HG03575 (cell line): Measurements from ENCODE around the gene NIPAL4.
A peak's percentile ranks its signal among the peaks of the same experiment; 100 is the strongest.
"Not testable (repeated sequence)": the region's sequence is repeated elsewhere in the genome, so short reads cannot be mapped to it uniquely, and the experiment has no call there.

Source experiments
- ATAC-seq: cut with Tn5 transposase; IDR thresholded peaks from one replicate; pipeline ENCODE4 v1.9.1; 2021; ENCODE audit not compliant: unreplicated experiment, insufficient number of reproducible peaks, low FRiP score; ENCODE audit errors: extremely low read depth

Gene NIPAL4

GRCh38 chr5:157481265-157481664, 21.3 kb downstream of the NIPAL4 start:
- no peak for ATAC-seq

GRCh38 chr5:157481666-157482065, 21.7 kb downstream of the NIPAL4 start:
- no peak for ATAC-seq

GRCh38 chr5:157482702-157483101, 22.7 kb downstream of the NIPAL4 start:
- ATAC-seq = not testable (repeated sequence)

- no peak for ATAC-seq
These were observed 24.8 kb downstream of the NIPAL4 start for GRCh38 chr5:157484768-157485167.

GRCh38 chr5:157485340-157485739, 25.3 kb downstream of the NIPAL4 start:
- ATAC-seq = no peak

GRCh38 chr5:157485811-157486210, 25.8 kb downstream of the NIPAL4 start:
- ATAC-seq = no peak

- ATAC-seq = no peak
These were observed 26.2 kb downstream of the NIPAL4 start for GRCh38 chr5:157486221-157486681.

GRCh38 chr5:157486861-157487260, 26.8 kb downstream of the NIPAL4 start:
- no peak for ATAC-seq

- ATAC-seq = no peak
These were observed 27.3 kb downstream of the NIPAL4 start for GRCh38 chr5:157487358-157487757.

- ATAC-seq = no peak
These were observed 31.5 kb downstream of the NIPAL4 start for GRCh38 chr5:157491471-157491995.

- no peak for ATAC-seq
These were observed 32.9 kb downstream of the NIPAL4 start for GRCh38 chr5:157492886-157493285.

GRCh38 chr5:157494178-157494832, 34.3 kb downstream of the NIPAL4 start:
- ATAC-seq = no peak

- no peak for ATAC-seq
These were observed 36.9 kb downstream of the NIPAL4 start for GRCh38 chr5:157496864-157497263.

- no peak for ATAC-seq
These were observed 38.0 kb downstream of the NIPAL4 start for GRCh38 chr5:157497875-157498611.

GRCh38 chr5:157502143-157502647, 42.2 kb downstream of the NIPAL4 start:
- ATAC-seq = peak; percentile 66

- no peak for ATAC-seq
These were observed 44.0 kb downstream of the NIPAL4 start for GRCh38 chr5:157504053-157504452.

- no peak for ATAC-seq
These were observed 45.5 kb downstream of the NIPAL4 start for GRCh38 chr5:157505496-157505895.

GRCh38 chr5:157506066-157506590, 46.1 kb downstream of the NIPAL4 start:
- no peak for ATAC-seq

GRCh38 chr5:157506981-157507780, 47.2 kb downstream of the NIPAL4 start:
- ATAC-seq = no peak
